ENCODE data around the gene SEC14L2. TPM values are rescaled to one million over a fixed set of nuclear protein-coding genes. Genes with fewer than 3 reads are reported as not detected.

Gene SEC14L2
- total RNA-seq, 1 experiment from 2014 or later, result 9.4 TPM

- no peak for TF ChIP-seq CTCF (IDR thresholded peaks at IDR 0.05; ENCODE audit: insufficient read depth in 1 of 2, low read depth in 1 of 2, low read length in 1 of 2, severe bottlenecking in 1 of 2, unreplicated experiment in 1 of 2)
- no TSS peak for BruUV-seq (replicated peaks)
- Mint-ChIP-seq H3K36me3 (ENCODE audit: insufficient read depth, unreplicated experiment) (peaks cover 5% of the 10 kb centered on the region), H3K27me3 (ENCODE audit: insufficient read depth, unreplicated experiment) (no peaks in the 10 kb centered on the region), H3K4me3 (ENCODE audit: unreplicated experiment) (no peak overlapping the region), H3K27ac (ENCODE audit: unreplicated experiment) (no peak overlapping the region), H3K4me1 (ENCODE audit: low read depth, unreplicated experiment) (peaks cover 2% of the 10 kb centered on the region), H3K9me3 (ENCODE audit: unreplicated experiment) (no peaks in the 10 kb centered on the region)
- Histone ChIP-seq H3K4me3 (ENCODE audit: low read depth, low read length) (no peak overlapping the region), H3K4me1 (0 out of 2 replicates have a peak, but pooled peaks cover under 1% of the 10 kb centered on the region), H3K27me3 (replicated peaks; ENCODE audit: control insufficient read depth, insufficient read depth, low read length) (no peaks in the 10 kb centered on the region), H3K9me3 (no peaks in the 10 kb centered on the region), H3K36me3 (ENCODE audit: control insufficient read depth, insufficient read depth, low read length) (no peaks in the 10 kb centered on the region)
- POLR2A ChIA-PET, result no interaction called here
- CTCF ChIA-PET, result interaction anchor here (0.8 to 1.0 kb wide), 2 partner anchors 18 to 38 kb away, joined by 3 read pairs; no protein-coding TSS in a partner anchor
- intact Hi-C loops (cut with micrococcal nuclease; ENCODE audit: unreplicated experiment), result no loop called here
- no peak for DNase-seq
Measured at GRCh38 chr22:30392661-30393321, 4.0 kb upstream of the SEC14L2 start.

GRCh38 chr22:30393322-30393680 is 3.5 kb upstream of the SEC14L2 start:
- no peak for TF ChIP-seq CTCF (IDR thresholded peaks at IDR 0.05; ENCODE audit: insufficient read depth in 1 of 2, low read depth in 1 of 2, low read length in 1 of 2, severe bottlenecking in 1 of 2, unreplicated experiment in 1 of 2)
- Mint-ChIP-seq H3K9me3 (ENCODE audit: unreplicated experiment) (no peaks in the 10 kb centered on the region), H3K4me1 (ENCODE audit: low read depth, unreplicated experiment) (peaks cover 7% of the 10 kb centered on the region), H3K4me3 (ENCODE audit: unreplicated experiment) (no peak overlapping the region), H3K27me3 (ENCODE audit: insufficient read depth, unreplicated experiment) (no peaks in the 10 kb centered on the region), H3K27ac (ENCODE audit: unreplicated experiment) (no peak overlapping the region), H3K36me3 (ENCODE audit: insufficient read depth, unreplicated experiment) (peaks cover 5% of the 10 kb centered on the region)
- no peaks in the 10 kb centered on the region for H3K36me3 ChIP-seq (ENCODE audit: control insufficient read depth, insufficient read depth, low read length)
- POLR2A ChIA-PET, result no interaction called here
- intact Hi-C loops (cut with micrococcal nuclease; ENCODE audit: unreplicated experiment), result no loop called here
- no peak for DNase-seq
- BruUV-seq (replicated peaks), result no TSS peak
- no peak overlapping the region for H3K4me3 ChIP-seq (ENCODE audit: low read depth, low read length)
- H3K27me3 ChIP-seq (replicated peaks; ENCODE audit: control insufficient read depth, insufficient read depth, low read length), result no peaks in the 10 kb centered on the region
- peaks cover 6% of the 10 kb centered on the region; the same call in 1 of the 2 replicates for H3K4me1 ChIP-seq
- CTCF ChIA-PET, result no interaction called here
- no peaks in the 10 kb centered on the region for H3K9me3 ChIP-seq

GRCh38 chr22:30393885-30394284 is 2.9 kb upstream of the SEC14L2 start:
- CTCF ChIA-PET, result interaction anchor here (0.7 kb wide), 1 partner anchor 97 kb away, joined by 6 read pairs; no protein-coding TSS in a partner anchor
- intact Hi-C loops (cut with micrococcal nuclease; ENCODE audit: unreplicated experiment), result no loop called here
- DNase-seq, result no peak

More at GRCh38 chr22:30393885-30394284, 2.9 kb upstream of the SEC14L2 start:
- Mint-ChIP-seq H3K4me1 (ENCODE audit: low read depth, unreplicated experiment) (peaks cover 12% of the 10 kb centered on the region), H3K4me3 (ENCODE audit: unreplicated experiment) (no peak overlapping the region), H3K27me3 (ENCODE audit: insufficient read depth, unreplicated experiment) (no peaks in the 10 kb centered on the region), H3K27ac (ENCODE audit: unreplicated experiment) (no peak overlapping the region), H3K9me3 (ENCODE audit: unreplicated experiment) (no peaks in the 10 kb centered on the region), H3K36me3 (ENCODE audit: insufficient read depth, unreplicated experiment) (peaks cover 5% of the 10 kb centered on the region)
- Histone ChIP-seq H3K4me1 (peaks cover 9% of the 10 kb centered on the region; the same call in 1 of the 2 replicates), H3K36me3 (ENCODE audit: control insufficient read depth, insufficient read depth, low read length) (no peaks in the 10 kb centered on the region), H3K4me3 (ENCODE audit: low read depth, low read length) (no peak overlapping the region), H3K9me3 (no peaks in the 10 kb centered on the region), H3K27me3 (replicated peaks; ENCODE audit: control insufficient read depth, insufficient read depth, low read length) (no peaks in the 10 kb centered on the region)
- BruUV-seq (replicated peaks), result no TSS peak
- POLR2A ChIA-PET, result no interaction called here
- TF ChIP-seq CTCF (IDR thresholded peaks at IDR 0.05; ENCODE audit: insufficient read depth in 1 of 2, low read depth in 1 of 2, low read length in 1 of 2, severe bottlenecking in 1 of 2, unreplicated experiment in 1 of 2), result no peak

All from Caco-2 (cell line).